B cell (primary cell): ENCODE data around the gene FASLG. TPM values are rescaled to one million over a fixed set of nuclear protein-coding genes. Genes with fewer than 3 reads are reported as not detected.

Experiments
- ATAC-seq: fragments of 200-7000 bp; cut with Tn5 transposase; one replicate; pipeline ENCODE4 v1.10.0; 2021; ENCODE audit warnings: low read depth, mild to moderate bottlenecking, moderate number of reproducible peaks, moderate library complexity
- CTCF ChIA-PET: fragments of 350-600 bp; sonication (Branson Sonifier 250); formaldehyde crosslinking; loops from one replicate; lab custom pipeline; 2021; ENCODE audit warnings: antibody characterized with exemption, inconsistent platforms; lab: Charles Lee
- POLR2A ChIA-PET: fragments of 350-600 bp; sonication (Branson Sonifier 250); formaldehyde crosslinking; loops from one replicate; lab custom pipeline; 2021; ENCODE audit warnings: antibody characterized with exemption; lab: Charles Lee
- DNase-seq: peaks from one replicate; pipeline ENCODE4 v3.0.0; 2013
- H2AFZ ChIP-seq: 2 replicates; pipeline ENCODE4 v1.6.1; 2012; ENCODE audit warnings: mild to moderate bottlenecking, low read depth, low read length; ENCODE audit not compliant: insufficient read depth, poor library complexity, severe bottlenecking
- H3K27ac ChIP-seq, 2 donors: 1 replicate in 1 of 2; 2 replicates in 1 of 2; pipeline ENCODE4 v1.5.1; 2012 to 2013; ENCODE audit warnings: low read length in 2 of 2, mild to moderate bottlenecking in 2 of 2, moderate library complexity in 1 of 2
- H3K27me3 ChIP-seq, 4 experiments: fragments of 200-600 bp in 1 of 4; sonication (generic) in 1 of 4; replicated peaks in 1 of 4; 1 replicate in 2 of 4; 2 replicates in 2 of 4; pipeline versions ENCODE4 v1.6.1 to v1.7.0; 2013 to 2016; ENCODE audit warnings: low read length in 3 of 4, mild to moderate bottlenecking in 2 of 4, mixed read lengths in 1 of 4, moderate library complexity in 1 of 4; ENCODE audit not compliant: insufficient read depth in 4 of 4, control insufficient read depth in 3 of 4; ENCODE audit errors: control extremely low read depth in 1 of 4
- H3K36me3 ChIP-seq, 2 experiments: replicated peaks in 1 of 2; 1 replicate in 1 of 2; 2 replicates in 1 of 2; pipeline versions ENCODE4 v1.6.1 to v1.7.1; 2013; ENCODE audit warnings: low read length in 1 of 2; ENCODE audit not compliant: insufficient read depth in 2 of 2, control insufficient read depth in 1 of 2; ENCODE audit errors: control extremely low read depth in 1 of 2, extremely low read depth in 1 of 2
- H3K4me1 ChIP-seq, 2 donors: fragments of 200-600 bp in 1 of 2; sonication (generic) in 1 of 2; 1 replicate in 1 of 2; 2 replicates in 1 of 2; pipeline versions ENCODE4 v1.5.1 to v1.6.1; 2013 to 2017; ENCODE audit warnings: low read length in 2 of 2; ENCODE audit not compliant: control insufficient read depth in 2 of 2, insufficient read depth in 2 of 2
- H3K4me2 ChIP-seq: replicated peaks from 2 replicates; pipeline ENCODE3; 2012; ENCODE audit warnings: mild to moderate bottlenecking, low read depth, low read length; ENCODE audit not compliant: poor library complexity, severe bottlenecking
- H3K4me3 ChIP-seq, 5 experiments: fragments of 200-600 bp in 1 of 5; sonication (generic) in 1 of 5; 1 replicate in 3 of 5; 2 replicates in 2 of 5; pipeline versions ENCODE4 v1.5.1 to v1.7.0; 2011 to 2016; ENCODE audit warnings: low read length in 4 of 5, mild to moderate bottlenecking in 4 of 5, low read depth in 2 of 5, control low read depth in 1 of 5, moderate library complexity in 1 of 5; ENCODE audit not compliant: insufficient read depth in 1 of 5; ENCODE audit errors: control extremely low read depth in 1 of 5, extremely low read depth in 1 of 5
- H3K79me2 ChIP-seq: fragments of 200-600 bp; sonication (generic); one replicate; pipeline ENCODE4 v1.6.0; 2016; ENCODE audit warnings: low read length; ENCODE audit not compliant: control insufficient read depth, insufficient read depth
- H3K9ac ChIP-seq: fragments of 200-600 bp; sonication (generic); 2 replicates; pipeline ENCODE4 v1.6.1; 2017; ENCODE audit warnings: mild to moderate bottlenecking, low read length, moderate library complexity
- H3K9me3 ChIP-seq, 3 donors: one replicate each; pipeline versions ENCODE4 v1.6.1 to v1.7.1; 2013; ENCODE audit warnings: low read length in 2 of 3; ENCODE audit not compliant: control insufficient read depth in 2 of 3, insufficient read depth in 1 of 3; ENCODE audit errors: control extremely low read depth in 1 of 3
- H4K20me1 ChIP-seq: 2 replicates; pipeline ENCODE4 v1.6.0; 2012; ENCODE audit warnings: mild to moderate bottlenecking, low read length; ENCODE audit not compliant: insufficient read depth, control insufficient read depth, poor library complexity, severe bottlenecking
- H3K27ac Mint-ChIP-seq: one replicate; pipeline ENCODE4 v1.8.0; 2021; ENCODE audit warnings: mixed read lengths
- H3K27me3 Mint-ChIP-seq: one replicate; pipeline ENCODE4 v1.8.0; 2021; ENCODE audit warnings: mixed read lengths
- H3K4me1 Mint-ChIP-seq: one replicate; pipeline ENCODE4 v1.8.0; 2021; ENCODE audit warnings: mixed read lengths
- H3K4me3 Mint-ChIP-seq: one replicate; pipeline ENCODE4 v1.8.0; 2021; ENCODE audit warnings: mixed read lengths
- H3K9me3 Mint-ChIP-seq: one replicate; pipeline ENCODE4 v1.8.0; 2022; ENCODE audit warnings: mixed read lengths; ENCODE audit not compliant: insufficient read depth
- CTCF ChIP-seq: fragments of 200-600 bp; IDR thresholded peaks from one replicate; pipeline ENCODE4 v1.8.0; 2022; ENCODE audit warnings: antibody characterized with exemption, mild to moderate bottlenecking
- EZH2 ChIP-seq: IDR thresholded peaks from 2 replicates; pipeline ENCODE4 v1.6.1; 2012; ENCODE audit warnings: borderline replicate concordance, low read depth, mild to moderate bottlenecking, moderate library complexity, low read length; ENCODE audit not compliant: insufficient read depth, poor library complexity, severe bottlenecking
- WGBS: methylation state at CpG from one replicate; pipeline ENCODE4 v1.1.5; 2013; ENCODE audit warnings: missing lambda C conversion rate; ENCODE audit not compliant: insufficient coverage; 5-methylcytosine and 5-hydroxymethylcytosine counted together
- intact Hi-C: fragments of 100-400 bp; cut with micrococcal nuclease; formaldehyde crosslinking; loops from one replicate; pipeline ENCODE4 v1.10.0; 2022
- polyA plus RNA-seq: library from polyadenylated mRNA; depleted of rRNA; stranded (reverse); fragments of >200 nt; gene quantifications from 2 replicates; pipeline ENCODE4 v1.2.3, GENCODE V29; 2012
- total RNA-seq, 2 donors: library from RNA; stranded (reverse); fragments of 120-200 nt in 1 of 2; gene quantifications; 1 replicate in 1 of 2; 2 replicates in 1 of 2; pipeline versions ENCODE4 v1.2.3 to v1.2.4, GENCODE V29; 2013 to 2022

FASLG gene
- total and polyA plus RNA-seq, 2 donors (not counting 1 experiment from before 2014, with no cell fraction given): 0.15 TPM; not detected in 1

DNA sequence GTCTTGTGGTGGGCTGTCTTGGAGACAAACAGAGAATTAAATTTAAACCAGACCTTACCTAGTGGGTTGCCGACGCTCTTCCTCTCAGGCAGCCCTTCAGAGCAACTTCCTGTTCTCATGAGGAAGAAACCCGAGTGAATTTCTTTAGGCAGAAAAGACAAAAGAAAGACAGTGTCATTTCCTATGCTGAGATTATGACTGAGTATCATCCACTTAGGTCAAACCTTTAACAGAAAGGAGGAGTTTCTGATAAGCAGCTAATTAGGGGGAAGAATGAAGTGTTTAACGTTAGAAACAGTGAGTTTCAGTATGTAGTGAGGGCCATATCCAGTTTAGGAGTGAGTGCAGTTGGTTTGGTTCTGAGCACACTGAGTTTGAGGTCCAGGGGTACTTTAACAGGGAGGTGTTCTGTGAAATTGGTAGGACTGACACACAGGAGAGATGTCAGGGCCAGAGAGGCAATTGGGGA lies 38.7 kb downstream of the FASLG start:
- Histone ChIP-seq H3K4me2 (peak overlapping the region; percentile 50), H4K20me1 (no peaks in the 10 kb centered on the region), H3K4me1 (peaks cover 31 to 35% of the 10 kb centered on the region in 2 donors), H3K36me3 (no peaks in the 10 kb centered on the region), H3K27me3 (no peaks in the 10 kb centered on the region), H3K4me3 (peak overlapping the region in 1 of 5 experiments; percentile 5), H3K79me2 (no peaks in the 10 kb centered on the region), H3K9ac (peak overlapping the region; percentile 24), H3K27ac (peak overlapping the region; percentile 58 to 88), H2AFZ (peak overlapping the region; percentile 81), H3K9me3 (no peaks in the 10 kb centered on the region)
- Mint-ChIP-seq H3K9me3 (no peaks in the 10 kb centered on the region), H3K4me1 (peaks cover 35% of the 10 kb centered on the region), H3K4me3 (peak overlapping the region; percentile 46), H3K27ac (peak overlapping the region; percentile 86), H3K27me3 (no peaks in the 10 kb centered on the region)
- CTCF ChIA-PET: no interaction called here
- 0% methylated on average over 1 of the region's 4 CpGs for WGBS
- DNase-seq: peak; percentile 47
- intact Hi-C loops: no loop called here
- peak; percentile 24 for ATAC-seq
- POLR2A ChIA-PET: no interaction called here
- TF ChIP-seq EZH2 (no peak), CTCF (no peak)

GRCh38 chr1:172698224-172698623 lies 39.3 kb downstream of the FASLG start:
- peak overlapping the region; percentile 81 for H2AFZ ChIP-seq
- ChIA-PET POLR2A (no interaction called here), CTCF (no interaction called here)
- no peak overlapping the region for H3K9ac ChIP-seq
- H3K4me1 ChIP-seq: peaks cover 31 to 35% of the 10 kb centered on the region in 2 donors
- DNase-seq (no peak), ATAC-seq (no peak)
- H3K27ac Mint-ChIP-seq: peak overlapping the region; percentile 86
- no peaks in the 10 kb centered on the region for H4K20me1 ChIP-seq
- peak overlapping the region in 1 of 5 experiments; percentile 5 for H3K4me3 ChIP-seq
- peak overlapping the region; percentile 58 to 88 for H3K27ac ChIP-seq
- H3K9me3 ChIP-seq: no peaks in the 10 kb centered on the region
- H3K36me3 ChIP-seq: no peaks in the 10 kb centered on the region
- peak overlapping the region; percentile 50 for H3K4me2 ChIP-seq
- WGBS: 100% methylated on average over 1 of the region's 2 CpGs
- TF ChIP-seq EZH2 (no peak), CTCF (no peak)
- no peaks in the 10 kb centered on the region for H3K9me3 Mint-ChIP-seq
- H3K4me1 Mint-ChIP-seq: peaks cover 35% of the 10 kb centered on the region
- no peaks in the 10 kb centered on the region for H3K27me3 ChIP-seq
- H3K27me3 Mint-ChIP-seq: no peaks in the 10 kb centered on the region
- peak overlapping the region; percentile 46 for H3K4me3 Mint-ChIP-seq
- intact Hi-C loops: no loop called here
- no peaks in the 10 kb centered on the region for H3K79me2 ChIP-seq
